Adrenal gland (tissue), 12 donors: Measurements from ENCODE around the gene CNPY2. TPM values are rescaled to one million over a fixed set of nuclear protein-coding genes. Genes with fewer than 3 reads are reported as not detected.

ENCODE experiments used
- DNase-seq, 7 donors: peaks; one replicate each; pipeline ENCODE4 v3.0.0-alpha.2; 2019 to 2020
- H3K27ac ChIP-seq, 5 donors: fragments of 200-600 bp; sonication (generic) in 4 of 5; 1 replicate in 3 of 5; 2 replicates in 2 of 5; pipeline versions ENCODE4 v1.5.1 to v1.8.0; 2016 to 2020; ENCODE audit warnings: mild to moderate bottlenecking in 1 of 5
- H3K27me3 ChIP-seq: fragments of 200-600 bp; 2 replicates; pipeline ENCODE4 v1.8.0; 2021
- H3K36me3 ChIP-seq, 2 donors: fragments of 200-600 bp; replicated peaks in 1 of 2; 1 replicate in 1 of 2; 2 replicates in 1 of 2; pipeline versions ENCODE4 v1.5.1 to v1.8.0; 2018 to 2022
- H3K4me1 ChIP-seq, 2 donors: fragments of 200-600 bp; replicated peaks in 1 of 2; 1 replicate in 1 of 2; 2 replicates in 1 of 2; pipeline versions ENCODE4 v1.5.1 to v1.8.0; 2018 to 2021
- H3K4me3 ChIP-seq, 4 donors: fragments of 200-600 bp; sonication (generic) in 3 of 4; one replicate each; pipeline ENCODE4 v1.5.1; 2016 to 2018
- H3K9me3 ChIP-seq, 3 donors: fragments of 200-600 bp; sonication (generic) in 1 of 3; replicated peaks in 1 of 3; 1 replicate in 2 of 3; 2 replicates in 1 of 3; pipeline versions ENCODE4 v1.5.1 to v1.8.0; 2016 to 2021
- CTCF ChIP-seq, 6 experiments: fragments of 450-650 bp in 4 of 6; fragments of 200-600 bp in 2 of 6; sonication (generic) in 1 of 6; IDR thresholded peaks; 1 replicate in 5 of 6; 2 replicates in 1 of 6; pipeline versions ENCODE4 v1.5.1 to v1.8.0; 2016 to 2021; ENCODE audit warnings: antibody characterized with exemption in 6 of 6, mild to moderate bottlenecking in 2 of 6, moderate library complexity in 1 of 6
- POLR2A ChIP-seq, 2 donors: fragments of 450-650 bp; IDR thresholded peaks; one replicate each; pipeline ENCODE4 v1.6.1; 2017; ENCODE audit warnings: antibody characterized with exemption in 2 of 2, mild to moderate bottlenecking in 2 of 2, moderate library complexity in 1 of 2
- WGBS, 4 donors: extraction: QIAGEN DNeasy Blood & Tissue Kit in 2 of 4; methylation state at CpG; one replicate each; pipeline versions ENCODE4 v1.1.5 to v1.1.7; 2013 to 2017; 5-methylcytosine and 5-hydroxymethylcytosine counted together
- intact Hi-C, 2 donors: fragments of 100-400 bp; cut with DNase I; formaldehyde crosslinking; loops; one replicate each; pipeline versions ENCODE4 v1.14.1 to v1.15.0; 2022 to 2023
- polyA plus RNA-seq, 3 donors: library from polyadenylated mRNA; stranded (reverse); fragments of 200-250 nt in 2 of 3; fragments of 350-450 nt in 1 of 3; fragmentation: Illumina TruSeq in 1 of 3; extraction: RNeasy Lipid Tissue Mini Kit (QIAGEN cat#74804) in 1 of 3; gene quantifications; one replicate each; pipeline ENCODE4 v1.2.3, GENCODE V29; 2013 to 2014
- small RNA-seq, 2 donors: library from RNA; depleted of rRNA; stranded (forward); fragments of <200 nt; gene quantifications; one replicate each; pipeline ENCODE3, GENCODE V24; 2016
- total RNA-seq, 9 donors: library from RNA; depleted of rRNA in 4 of 9; stranded (reverse); fragments of >200 nt in 4 of 9; fragments of 120-200 nt in 1 of 9; fragmentation: NEBNext Ultra II Directional in 1 of 9; extraction: Animal tissue kit (Norgen Biotek cat#: 25700) in 1 of 9; gene quantifications; one replicate each; pipeline versions ENCODE4 v1.1.0 to v1.2.4, GENCODE V29; 2013 to 2023
- donor health status: healthy with polysubstance abuse.
- donor health status: Bipolar disorder and iron deficiency.
- donor health status: DM: yes; HTN: yes; CAD: no.
- donor health status: DM: no; HTN: no; CAD: no.
- donor health status: DM: no; HTN: no; CAD: no.
- donor health status: DM: yes; HTN: yes; CAD: no.

CNPY2 gene
- total and polyA plus RNA-seq, 12 donors = 103 to 192 (median 149) TPM

- no peaks in the 10 kb centered on the region for H3K9me3 ChIP-seq
- H3K27ac ChIP-seq = no peak overlapping the region
- WGBS, 4 donors = 76 to 84% (median 79%) methylated on average over 5 of the region's 5 CpGs
- DNase-seq = peak in 1 of 7 donors; percentile 25
- H3K27me3 ChIP-seq = no peaks in the 10 kb centered on the region
- peaks cover 15 to 23% of the 10 kb centered on the region in 2 donors for H3K4me1 ChIP-seq
- H3K4me3 ChIP-seq = no peak overlapping the region
- TF ChIP-seq POLR2A (IDR thresholded peaks at IDR 0.05) = no peak
- no peak for TF ChIP-seq CTCF (IDR thresholded peaks at IDR 0.05)
- intact Hi-C loops = no loop called here
- no peaks in the 10 kb centered on the region for H3K36me3 ChIP-seq
Observed at GRCh38 chr12:56261503-56262232, 54.1 kb downstream of the CNPY2 start.

- H3K9me3 ChIP-seq = no peaks in the 10 kb centered on the region
- H3K4me3 ChIP-seq = no peak overlapping the region
- 82 to 97% (median 90%) methylated on average over 3 of the region's 3 CpGs for WGBS, 4 donors
- intact Hi-C loops = no loop called here
- TF ChIP-seq CTCF (IDR thresholded peaks at IDR 0.05) = no peak
- TF ChIP-seq POLR2A (IDR thresholded peaks at IDR 0.05) = no peak
- peaks cover 0 to 6% of the 10 kb centered on the region in 2 donors for H3K36me3 ChIP-seq
- no peaks in the 10 kb centered on the region for H3K27me3 ChIP-seq
- no peak for DNase-seq
- H3K4me1 ChIP-seq = peaks cover 17 to 25% of the 10 kb centered on the region in 2 donors
- H3K27ac ChIP-seq = no peak overlapping the region
Observed at GRCh38 chr12:56260921-56261320, 54.9 kb downstream of the CNPY2 start.

DNA sequence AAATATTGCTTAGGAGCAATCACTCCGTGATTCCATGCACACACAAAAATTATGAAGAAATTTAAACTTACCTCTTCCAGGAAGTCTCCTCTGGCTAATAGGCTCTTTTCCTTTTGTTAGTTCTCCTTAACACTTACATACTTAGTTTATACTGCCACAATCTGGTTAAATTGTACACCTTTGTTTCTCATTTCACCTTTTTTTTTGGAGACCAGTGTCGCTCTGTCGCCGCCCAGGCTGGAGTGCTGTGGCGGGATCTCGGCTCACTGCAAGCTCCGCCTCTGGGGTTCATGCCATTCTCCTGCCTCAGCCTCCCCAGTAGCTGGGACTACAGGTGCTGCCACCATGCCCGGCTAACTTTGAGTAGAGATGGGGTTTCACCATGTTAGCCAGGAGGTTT lies 55.4 kb downstream of the CNPY2 start:
- no peaks in the 10 kb centered on the region for H3K9me3 ChIP-seq
- TF ChIP-seq CTCF (IDR thresholded peaks at IDR 0.05) (no peak), POLR2A (IDR thresholded peaks at IDR 0.05) (no peak)
- WGBS, 4 donors = 93 to 96% (median 94%) methylated on average over 8 of the region's 8 CpGs
- H3K4me1 ChIP-seq = peaks cover 19 to 30% of the 10 kb centered on the region in 2 donors
- DNase-seq = peak in 1 of 7 donors; percentile 4
- no peaks in the 10 kb centered on the region for H3K27me3 ChIP-seq
- H3K27ac ChIP-seq = no peak overlapping the region
- intact Hi-C loops = no loop called here
- no peak overlapping the region for H3K4me3 ChIP-seq
- peaks cover 0 to 12% of the 10 kb centered on the region in 2 donors for H3K36me3 ChIP-seq

Small RNAs within 50 kb of the gene (small RNA-seq; reads per million reads assigned to genes)
- gene RNU7-40P = 0 reads per million in 2 donors

Other genes with a start within 250 kb of the CNPY2 start
- gene ERBB3, start 235.8 kb downstream of the CNPY2 start, total RNA-seq = 10 to 100 TPM in 1 of 9 donors, 1 to 10 TPM in 8; 1.3 to 25.7 (median 1.6) TPM
- 1 to 10 TPM; 1.9 to 5.0 (median 2.6) TPM for gene ERBB3, start 235.8 kb downstream of the CNPY2 start, polyA plus RNA-seq
- gene PA2G4, start 211.4 kb downstream of the CNPY2 start, total RNA-seq = 100 to 1,000 TPM in 5 of 9 donors, 10 to 100 TPM in 4; 64.1 to 129 (median 106) TPM
- gene PA2G4, start 211.4 kb downstream of the CNPY2 start, polyA plus RNA-seq = 100 to 1,000 TPM in 2 of 3 donors, 10 to 100 TPM in 1; 83.3 to 252 (median 106) TPM
- 1,000 to 10,000 TPM; 1,635 to 5,801 (median 3,259) TPM for gene RPL41, start 199.4 kb downstream of the CNPY2 start, total RNA-seq
- gene RPL41, start 199.4 kb downstream of the CNPY2 start, polyA plus RNA-seq = 1,000 to 10,000 TPM; 2,153 to 6,204 (median 2,446) TPM
- 10 to 100 TPM in 3 of 9 donors, 1 to 10 TPM in 6; 4.3 to 15.0 (median 8.4) TPM for gene ZC3H10, start 197.7 kb downstream of the CNPY2 start, total RNA-seq
- gene ZC3H10, start 197.7 kb downstream of the CNPY2 start, polyA plus RNA-seq = 1 to 10 TPM; 2.2 to 5.5 (median 5.0) TPM
- gene ESYT1, start 187.7 kb downstream of the CNPY2 start, total RNA-seq = 100 to 1,000 TPM in 7 of 9 donors, 10 to 100 TPM in 2; 26.3 to 156 (median 125) TPM
- 100 to 1,000 TPM in 1 of 3 donors, 10 to 100 TPM in 2; 27.2 to 103 (median 35.4) TPM for gene ESYT1, start 187.7 kb downstream of the CNPY2 start, polyA plus RNA-seq
- 10 to 100 TPM; 28.0 to 89.3 (median 66.8) TPM for gene MYL6B, start 163.4 kb downstream of the CNPY2 start, total RNA-seq
- 100 to 1,000 TPM in 2 of 3 donors, 10 to 100 TPM in 1; 33.4 to 129 (median 118) TPM for gene MYL6B, start 163.4 kb downstream of the CNPY2 start, polyA plus RNA-seq
- 1,000 to 10,000 TPM; 1,276 to 2,410 (median 1,576) TPM for gene MYL6, start 157.6 kb downstream of the CNPY2 start, total RNA-seq
- gene MYL6, start 157.6 kb downstream of the CNPY2 start, polyA plus RNA-seq = 1,000 to 10,000 TPM; 1,464 to 3,646 (median 1,841) TPM
- gene SMARCC2, start 126.5 kb downstream of the CNPY2 start, total RNA-seq = 100 to 1,000 TPM in 1 of 9 donors, 10 to 100 TPM in 8; 36.3 to 102 (median 64.0) TPM
- gene SMARCC2, start 126.5 kb downstream of the CNPY2 start, polyA plus RNA-seq = 10 to 100 TPM; 22.8 to 75.1 (median 46.6) TPM
- 10 to 100 TPM; 42.4 to 90.6 (median 64.1) TPM for gene RNF41, start 94.1 kb downstream of the CNPY2 start, total RNA-seq
- gene RNF41, start 94.1 kb downstream of the CNPY2 start, polyA plus RNA-seq = 10 to 100 TPM; 13.0 to 44.0 (median 13.5) TPM
- gene NABP2, start 91.6 kb downstream of the CNPY2 start, total RNA-seq = 10 to 100 TPM; 23.8 to 55.4 (median 48.4) TPM
- gene NABP2, start 91.6 kb downstream of the CNPY2 start, polyA plus RNA-seq = 10 to 100 TPM; 24.6 to 48.3 (median 39.7) TPM
- gene SLC39A5, start 85.9 kb downstream of the CNPY2 start, total RNA-seq = under 1 TPM in 3 of 9 donors, not detected in 6; 0.50 to 0.83 (median 0.65) TPM
- 1 to 10 TPM in 1 of 3 donors, under 1 TPM in 1, not detected in 1; 0.54 to 2.0 TPM for gene SLC39A5, start 85.9 kb downstream of the CNPY2 start, polyA plus RNA-seq
- gene ANKRD52, start 57.6 kb downstream of the CNPY2 start, total RNA-seq = 10 to 100 TPM; 21.3 to 86.8 (median 28.5) TPM
- 10 to 100 TPM in 2 of 3 donors, 1 to 10 TPM in 1; 8.4 to 54.0 (median 28.8) TPM for gene ANKRD52, start 57.6 kb downstream of the CNPY2 start, polyA plus RNA-seq
- gene COQ10A, start 49.0 kb downstream of the CNPY2 start, total RNA-seq = 10 to 100 TPM; 24.2 to 65.1 (median 33.7) TPM
- 10 to 100 TPM; 25.2 to 47.6 (median 36.7) TPM for gene COQ10A, start 49.0 kb downstream of the CNPY2 start, polyA plus RNA-seq
- gene CS, start 15.7 kb downstream of the CNPY2 start, total RNA-seq = 100 to 1,000 TPM; 143 to 417 (median 265) TPM
- 100 to 1,000 TPM in 1 of 3 donors, 10 to 100 TPM in 2; 64.6 to 404 (median 73.1) TPM for gene CS, start 15.7 kb downstream of the CNPY2 start, polyA plus RNA-seq
- 100 to 1,000 TPM in 1 of 9 donors, 10 to 100 TPM in 8; 19.6 to 124 (median 61.6) TPM for gene PAN2, start 18.0 kb upstream of the CNPY2 start, total RNA-seq
- 100 to 1,000 TPM in 2 of 3 donors, 10 to 100 TPM in 1; 40.8 to 111 (median 102) TPM for gene PAN2, start 18.0 kb upstream of the CNPY2 start, polyA plus RNA-seq
- under 1 TPM in 4 of 9 donors, not detected in 5; 0.29 to 0.67 (median 0.62) TPM for gene IL23A, start 22.9 kb upstream of the CNPY2 start, total RNA-seq
- 1 to 10 TPM in 1 of 3 donors, under 1 TPM in 2; 0.55 to 1.3 (median 0.64) TPM for gene IL23A, start 22.9 kb upstream of the CNPY2 start, polyA plus RNA-seq
- 100 to 1,000 TPM in 5 of 9 donors, 10 to 100 TPM in 4; 74.2 to 197 (median 101) TPM for gene STAT2, start 44.1 kb upstream of the CNPY2 start, total RNA-seq
- 100 to 1,000 TPM in 1 of 3 donors, 10 to 100 TPM in 2; 45.3 to 120 (median 47.3) TPM for gene STAT2, start 44.1 kb upstream of the CNPY2 start, polyA plus RNA-seq
- not detected for gene APOF, start 46.9 kb upstream of the CNPY2 start, total RNA-seq
- gene APOF, start 46.9 kb upstream of the CNPY2 start, polyA plus RNA-seq = under 1 TPM in 1 of 3 donors, not detected in 2; 0.24 TPM
- 1 to 10 TPM; 5.9 to 9.3 (median 7.3) TPM for gene TIMELESS, start 133.4 kb upstream of the CNPY2 start, total RNA-seq
- gene TIMELESS, start 133.4 kb upstream of the CNPY2 start, polyA plus RNA-seq = 1 to 10 TPM; 4.6 to 5.6 (median 5.3) TPM
- gene MIP, start 138.7 kb upstream of the CNPY2 start, total RNA-seq = 1 to 10 TPM in 1 of 9 donors, under 1 TPM in 3, not detected in 5; 0.32 to 1.6 (median 0.39) TPM
- under 1 TPM; 0.08 to 0.24 (median 0.17) TPM for gene MIP, start 138.7 kb upstream of the CNPY2 start, polyA plus RNA-seq
- 1 to 10 TPM; 2.8 to 6.5 (median 5.3) TPM for gene SPRYD4, start 152.6 kb upstream of the CNPY2 start, total RNA-seq
- gene SPRYD4, start 152.6 kb upstream of the CNPY2 start, polyA plus RNA-seq = 1 to 10 TPM; 2.5 to 5.6 (median 3.2) TPM
- 1 to 10 TPM in 5 of 9 donors, under 1 TPM in 3, not detected in 1; 0.17 to 3.3 (median 1.1) TPM for gene GLS2, start 172.2 kb upstream of the CNPY2 start, total RNA-seq
- gene GLS2, start 172.2 kb upstream of the CNPY2 start, polyA plus RNA-seq = 1 to 10 TPM; 1.5 to 5.3 (median 1.6) TPM
- gene RBMS2, start 205.8 kb upstream of the CNPY2 start, total RNA-seq = 10 to 100 TPM in 8 of 9 donors, 1 to 10 TPM in 1; 9.6 to 41.5 (median 24.0) TPM
- 10 to 100 TPM in 2 of 3 donors, 1 to 10 TPM in 1; 7.6 to 20.9 (median 11.3) TPM for gene RBMS2, start 205.8 kb upstream of the CNPY2 start, polyA plus RNA-seq